ENCODE data around the gene FFAR3. TPM values are rescaled to one million over a fixed set of nuclear protein-coding genes. Genes with fewer than 3 reads are reported as not detected.

The FFAR3 gene
- total and polyA plus RNA-seq, 2 of the 13 experiments (the other 11 are each of a cell fraction or from before 2014, with no cell fraction given), result not detected

- TF ChIP-seq ZBTB20 (CRISPR knock-in tag; IDR thresholded peaks at IDR 0.05; ENCODE audit: borderline replicate concordance, low read depth), result no peak
- no peak for TF ChIP-seq ZSCAN31 (CRISPR knock-in tag; IDR thresholded peaks at IDR 0.05; ENCODE audit: low read depth)
- TF ChIP-seq SMYD3 (CRISPR knock-in tag; IDR thresholded peaks at IDR 0.05), result no peak
- TF ChIP-seq ZNF737 (CRISPR knock-in tag; IDR thresholded peaks at IDR 0.05; ENCODE audit: borderline replicate concordance), result no peak
- no peak for TF ChIP-seq NFIC (IDR thresholded peaks at IDR 0.05; ENCODE audit: low read length)
- TF ChIP-seq ZNF557 (CRISPR knock-in tag; IDR thresholded peaks at IDR 0.05), result no peak
- TF ChIP-seq KDM1A (CRISPR knock-in tag; IDR thresholded peaks at IDR 0.05), result no peak
- TF ChIP-seq RERE (CRISPR knock-in tag; IDR thresholded peaks at IDR 0.05; ENCODE audit: low read depth), result no peak
- no peak for TF ChIP-seq RBFOX2 (IDR thresholded peaks at IDR 0.05; ENCODE audit: low read depth, low read length)
- TF ChIP-seq NR2C2 (CRISPR knock-in tag; IDR thresholded peaks at IDR 0.05; ENCODE audit: borderline replicate concordance), result no peak
These were observed 17.4 kb downstream of the FFAR3 start (continued) for GRCh38 chr19:35375505-35376307.
